Naive thymus-derived CD4-positive, alpha-beta T cell (primary cell): ENCODE results near the gene COX7B2. TPM values are rescaled to one million over a fixed set of nuclear protein-coding genes. Genes with fewer than 3 reads are reported as not detected.

Experiments
- ATAC-seq: fragments of 150-1000 bp; cut with Tn5 transposase; 2 replicates; pipeline ENCODE4 v1.10.0; 2021; ENCODE audit warnings: mild to moderate bottlenecking, moderate library complexity
- CTCF ChIA-PET: fragments of 350-600 bp; sonication (Branson Sonifier 250); formaldehyde crosslinking; loops from one replicate; lab custom pipeline; 2021; ENCODE audit warnings: antibody characterized with exemption; lab: Charles Lee
- POLR2A ChIA-PET: fragments of 350-600 bp; sonication (Branson Sonifier 250); formaldehyde crosslinking; loops from one replicate; lab custom pipeline; 2021; ENCODE audit warnings: antibody characterized with exemption, inconsistent platforms; lab: Charles Lee
- DNase-seq, 9 donors: peaks; one replicate each; pipeline versions ENCODE4 v3.0.0 to v3.0.0-alpha.2; 2020 to 2022; ENCODE audit warnings: mixed read lengths in 1 of 9
- H3K27ac ChIP-seq: one replicate; pipeline ENCODE4 v1.7.0; 2013; ENCODE audit warnings: mild to moderate bottlenecking, low read depth, low read length, moderate library complexity
- H3K27me3 ChIP-seq, 2 donors: one replicate each; pipeline ENCODE4 v1.7.0; 2013; ENCODE audit warnings: low read length in 2 of 2, mild to moderate bottlenecking in 2 of 2, moderate library complexity in 2 of 2; ENCODE audit not compliant: control insufficient read depth in 2 of 2, insufficient read depth in 2 of 2
- H3K36me3 ChIP-seq, 3 experiments: 1 replicate in 2 of 3; 2 replicates in 1 of 3; pipeline ENCODE4 v1.7.0; 2013; ENCODE audit warnings: low read length in 3 of 3, mild to moderate bottlenecking in 3 of 3, moderate library complexity in 1 of 3; ENCODE audit not compliant: insufficient read depth in 3 of 3, control insufficient read depth in 2 of 3
- H3K4me1 ChIP-seq, 2 donors: one replicate each; pipeline ENCODE4 v1.7.0; 2013; ENCODE audit warnings: low read length in 2 of 2, mild to moderate bottlenecking in 2 of 2, moderate library complexity in 1 of 2; ENCODE audit not compliant: control insufficient read depth in 2 of 2, insufficient read depth in 2 of 2
- H3K4me3 ChIP-seq: 2 replicates; pipeline ENCODE4 v1.7.0; 2013; ENCODE audit warnings: mild to moderate bottlenecking, low read length
- H3K9me3 ChIP-seq, 3 experiments: 1 replicate in 2 of 3; 2 replicates in 1 of 3; pipeline ENCODE4 v1.7.0; 2013; ENCODE audit warnings: low read length in 3 of 3; ENCODE audit not compliant: control insufficient read depth in 2 of 3
- H3K27ac Mint-ChIP-seq, 9 donors: one replicate each; pipeline ENCODE4 v1.8.0; 2020 to 2022; ENCODE audit warnings: mixed read lengths in 9 of 9, mild to moderate bottlenecking in 8 of 9, moderate library complexity in 5 of 9, inconsistent platforms in 2 of 9
- H3K27me3 Mint-ChIP-seq, 5 donors: one replicate each; pipeline ENCODE4 v1.8.0; 2021 to 2022; ENCODE audit warnings: mixed read lengths in 5 of 5, mild to moderate bottlenecking in 1 of 5
- H3K36me3 Mint-ChIP-seq, 5 donors: one replicate each; pipeline ENCODE4 v1.8.0; 2020 to 2022; ENCODE audit warnings: mixed read lengths in 5 of 5, mild to moderate bottlenecking in 3 of 5, inconsistent platforms in 1 of 5
- H3K4me1 Mint-ChIP-seq, 7 donors: one replicate each; pipeline ENCODE4 v1.8.0; 2020 to 2022; ENCODE audit warnings: mixed read lengths in 7 of 7, mild to moderate bottlenecking in 3 of 7, inconsistent platforms in 1 of 7
- H3K4me3 Mint-ChIP-seq, 10 donors: one replicate each; pipeline ENCODE4 v1.8.0; 2020 to 2022; ENCODE audit warnings: mild to moderate bottlenecking in 10 of 10, mixed read lengths in 10 of 10, moderate library complexity in 6 of 10, inconsistent platforms in 2 of 10
- H3K9me3 Mint-ChIP-seq, 11 donors: one replicate each; pipeline ENCODE4 v1.8.0; 2020 to 2022; ENCODE audit warnings: mixed read lengths in 11 of 11, mild to moderate bottlenecking in 4 of 11, inconsistent platforms in 1 of 11, moderate library complexity in 1 of 11
- intact Hi-C, 2 donors: fragments of 100-400 bp; cut with micrococcal nuclease; formaldehyde crosslinking; loops; one replicate each; pipeline ENCODE4 v1.15.1; 2023
- polyA plus RNA-seq, 2 donors: library from polyadenylated mRNA; unstranded; fragments of 300-500 nt; fragmentation: Illumina TruSeq; gene quantifications; one replicate each; pipeline ENCODE4 v1.2.3, GENCODE V29; 2021
- total RNA-seq, 6 experiments: library from RNA in 5 of 6; stranded (reverse) in 5 of 6; gene quantifications; 1 replicate in 5 of 6; 2 replicates in 1 of 6; pipeline ENCODE4 v1.2.3 and lab custom pipeline; 2021 to 2026

The COX7B2 gene
- total and polyA plus RNA-seq, 7 experiments from 2014 or later = not detected

GRCh38 chr4:46933686-46934085 lies 24.6 kb upstream of the COX7B2 start:
- Mint-ChIP-seq H3K4me3 (no peak overlapping the region), H3K36me3 (no peaks in the 10 kb centered on the region), H3K4me1 (no peaks in the 10 kb centered on the region), H3K27me3 (peaks cover 0 to 20% (median 4%) of the 10 kb centered on the region in 5 donors), H3K27ac (no peak overlapping the region), H3K9me3 (no peaks in the 10 kb centered on the region)
- DNase-seq (no peak), ATAC-seq (no peak)
- no peaks in the 10 kb centered on the region for H3K36me3 ChIP-seq
- ChIA-PET CTCF (no interaction called here), POLR2A (no interaction called here)
- H3K4me3 ChIP-seq = no peak overlapping the region
- no peak overlapping the region for H3K27ac ChIP-seq
- peaks cover 0 to 3% of the 10 kb centered on the region in 2 donors for H3K27me3 ChIP-seq
- intact Hi-C loops = no loop called here
- no peaks in the 10 kb centered on the region for H3K9me3 ChIP-seq
- H3K4me1 ChIP-seq = no peaks in the 10 kb centered on the region

DNA sequence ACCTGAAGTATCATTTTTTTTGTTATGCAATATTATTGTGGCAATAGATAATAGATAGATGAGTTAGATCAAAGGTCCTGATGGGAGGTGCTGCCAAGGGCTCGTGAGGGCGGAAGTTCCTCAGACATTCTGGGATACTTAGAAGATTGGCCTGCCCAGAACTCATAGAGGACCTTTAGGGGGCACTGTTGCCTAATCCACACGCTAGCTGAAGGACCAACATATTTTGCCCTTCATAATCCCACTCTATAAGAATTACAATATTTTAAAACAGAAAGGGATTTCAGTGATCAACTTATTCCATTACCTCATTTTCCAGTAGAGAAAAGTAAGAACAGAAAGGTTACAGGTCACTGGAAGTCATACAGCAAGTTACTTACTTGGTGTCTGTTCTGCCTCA lies 22.9 kb upstream of the COX7B2 start:
- POLR2A ChIA-PET = no interaction called here
- ATAC-seq = no peak
- CTCF ChIA-PET = no interaction called here
- Histone ChIP-seq H3K4me1 (no peaks in the 10 kb centered on the region), H3K9me3 (no peaks in the 10 kb centered on the region), H3K36me3 (no peaks in the 10 kb centered on the region), H3K4me3 (no peak overlapping the region), H3K27me3 (peaks cover 0 to 2% of the 10 kb centered on the region in 2 donors), H3K27ac (no peak overlapping the region)
- Mint-ChIP-seq H3K27me3 (peaks cover 0 to 15% (median 4%) of the 10 kb centered on the region in 5 donors), H3K27ac (no peak overlapping the region), H3K36me3 (no peaks in the 10 kb centered on the region), H3K4me1 (no peaks in the 10 kb centered on the region), H3K4me3 (no peak overlapping the region), H3K9me3 (peaks cover 0 to 1% (median 0%) of the 10 kb centered on the region in 11 donors)
- intact Hi-C loops = loop anchor here in 1 of 2 donors (1.0 kb wide), 2 partner anchors 100 to 190 kb away; no protein-coding TSS in a partner anchor
- peak in 1 of 9 donors; percentile 2 for DNase-seq

- Mint-ChIP-seq H3K4me1 (no peaks in the 10 kb centered on the region), H3K36me3 (no peaks in the 10 kb centered on the region), H3K27ac (no peak overlapping the region), H3K4me3 (no peak overlapping the region), H3K27me3 (peaks cover 0 to 22% (median 10%) of the 10 kb centered on the region in 5 donors), H3K9me3 (peaks cover 0 to 1% (median 0%) of the 10 kb centered on the region in 11 donors)
- H3K27ac ChIP-seq = no peak overlapping the region
- no peaks in the 10 kb centered on the region for H3K36me3 ChIP-seq
- intact Hi-C loops = no loop called here
- POLR2A ChIA-PET = no interaction called here
- no peaks in the 10 kb centered on the region for H3K9me3 ChIP-seq
- CTCF ChIA-PET = no interaction called here
- no peaks in the 10 kb centered on the region for H3K27me3 ChIP-seq
- no peaks in the 10 kb centered on the region for H3K4me1 ChIP-seq
- DNase-seq = no peak
- no peak overlapping the region for H3K4me3 ChIP-seq
- no peak for ATAC-seq
Observed at GRCh38 chr4:46930891-46931290, 21.8 kb upstream of the COX7B2 start.

GRCh38 chr4:46927201-46927600 lies 18.2 kb upstream of the COX7B2 start:
- H3K27me3 Mint-ChIP-seq = peaks cover 0 to 28% (median 10%) of the 10 kb centered on the region in 5 donors
- no peak overlapping the region for H3K27ac Mint-ChIP-seq
- intact Hi-C loops = no loop called here
- peaks cover 0 to 1% (median 0%) of the 10 kb centered on the region in 11 donors for H3K9me3 Mint-ChIP-seq
- Histone ChIP-seq H3K27ac (no peak overlapping the region), H3K4me3 (no peak overlapping the region), H3K36me3 (no peaks in the 10 kb centered on the region), H3K9me3 (no peaks in the 10 kb centered on the region), H3K27me3 (no peaks in the 10 kb centered on the region), H3K4me1 (no peaks in the 10 kb centered on the region)
- CTCF ChIA-PET = no interaction called here
- H3K36me3 Mint-ChIP-seq = no peaks in the 10 kb centered on the region
- no peaks in the 10 kb centered on the region for H3K4me1 Mint-ChIP-seq
- DNase-seq = no peak
- no peak overlapping the region for H3K4me3 Mint-ChIP-seq
- POLR2A ChIA-PET = no interaction called here
- no peak for ATAC-seq

DNA sequence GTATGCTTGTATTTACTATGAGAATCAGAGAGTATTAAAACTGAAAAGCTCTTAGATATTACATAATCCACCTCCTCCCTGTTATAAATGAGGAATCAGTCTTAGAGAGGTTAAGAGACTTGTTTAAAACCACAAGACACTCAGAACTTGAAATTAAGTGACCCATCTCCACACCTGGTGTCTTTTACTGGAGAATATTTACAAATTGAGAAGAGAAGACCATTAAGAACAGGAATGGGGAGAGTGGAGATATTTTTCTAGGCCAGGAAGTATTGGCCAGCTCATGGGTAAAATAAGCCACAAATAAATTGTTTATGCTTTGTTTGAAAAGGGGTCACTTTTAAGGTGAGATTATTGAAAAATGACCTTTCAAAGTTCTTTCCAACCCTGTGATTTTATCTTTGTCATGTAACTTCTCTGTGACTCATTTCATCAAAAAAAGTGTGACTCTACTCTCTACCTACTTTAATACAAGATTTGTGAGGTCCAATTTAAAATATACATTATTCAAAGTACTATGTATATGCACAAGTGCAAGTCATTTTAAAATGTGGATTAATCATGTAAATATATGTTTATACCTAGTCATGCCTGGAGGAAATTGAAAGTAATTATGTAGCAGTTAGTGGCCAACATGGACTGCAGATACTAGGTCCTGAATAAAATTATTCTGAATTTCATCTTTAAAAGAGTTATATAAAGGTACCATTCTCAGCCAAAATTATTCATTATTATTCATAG lies 15.9 kb upstream of the COX7B2 start:
- intact Hi-C loops = no loop called here
- POLR2A ChIA-PET = no interaction called here
- no peaks in the 10 kb centered on the region for H3K36me3 ChIP-seq
- Mint-ChIP-seq H3K36me3 (no peaks in the 10 kb centered on the region), H3K4me3 (no peak overlapping the region), H3K27ac (no peak overlapping the region), H3K4me1 (no peaks in the 10 kb centered on the region), H3K9me3 (peaks cover 0 to 1% (median 0%) of the 10 kb centered on the region in 11 donors), H3K27me3 (peaks cover 0 to 28% (median 4%) of the 10 kb centered on the region in 5 donors)
- no peaks in the 10 kb centered on the region for H3K4me1 ChIP-seq
- DNase-seq (no peak), ATAC-seq (no peak)
- H3K27ac ChIP-seq = no peak overlapping the region
- no peaks in the 10 kb centered on the region for H3K9me3 ChIP-seq
- CTCF ChIA-PET = no interaction called here
- no peak overlapping the region for H3K4me3 ChIP-seq
- no peaks in the 10 kb centered on the region for H3K27me3 ChIP-seq

DNA sequence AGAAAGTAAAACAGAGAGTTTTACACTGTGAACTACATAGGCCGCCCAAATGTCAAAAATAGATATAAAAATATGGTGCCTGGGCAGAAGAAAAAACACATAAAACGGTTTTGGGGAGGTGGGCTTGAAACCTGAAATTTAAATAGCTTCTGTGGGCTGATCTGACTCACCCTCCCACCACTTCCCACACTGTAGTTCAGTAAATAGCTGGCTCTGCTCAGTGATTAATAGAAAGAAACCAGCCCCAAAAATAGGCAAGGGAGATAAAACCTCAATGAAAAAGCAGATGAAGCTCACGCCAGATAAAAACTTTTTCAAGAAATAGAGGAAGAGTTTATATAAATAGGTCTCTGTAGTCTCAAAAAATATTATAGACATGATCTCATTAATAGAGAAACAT lies 13.2 kb upstream of the COX7B2 start:
- Histone ChIP-seq H3K4me1 (no peaks in the 10 kb centered on the region), H3K27ac (no peak overlapping the region), H3K36me3 (no peaks in the 10 kb centered on the region), H3K27me3 (no peaks in the 10 kb centered on the region), H3K4me3 (no peak overlapping the region), H3K9me3 (no peaks in the 10 kb centered on the region)
- ChIA-PET POLR2A (no interaction called here), CTCF (no interaction called here)
- intact Hi-C loops = no loop called here
- ATAC-seq (no peak), DNase-seq (no peak)
- Mint-ChIP-seq H3K4me1 (no peaks in the 10 kb centered on the region), H3K9me3 (no peaks in the 10 kb centered on the region), H3K4me3 (no peak overlapping the region), H3K27me3 (peaks cover 0 to 14% (median 4%) of the 10 kb centered on the region in 5 donors), H3K36me3 (no peaks in the 10 kb centered on the region), H3K27ac (no peak overlapping the region)

- POLR2A ChIA-PET = no interaction called here
- Histone ChIP-seq H3K9me3 (no peaks in the 10 kb centered on the region), H3K4me1 (no peaks in the 10 kb centered on the region), H3K27ac (no peak overlapping the region), H3K36me3 (no peaks in the 10 kb centered on the region), H3K27me3 (no peaks in the 10 kb centered on the region), H3K4me3 (no peak overlapping the region)
- Mint-ChIP-seq H3K4me3 (no peak overlapping the region), H3K9me3 (peaks cover 0 to 6% (median 3%) of the 10 kb centered on the region in 11 donors), H3K27ac (no peak overlapping the region), H3K36me3 (no peaks in the 10 kb centered on the region), H3K27me3 (peaks cover 0 to 5% (median 0%) of the 10 kb centered on the region in 5 donors), H3K4me1 (no peaks in the 10 kb centered on the region)
- CTCF ChIA-PET = no interaction called here
- ATAC-seq (no peak), DNase-seq (no peak)
- intact Hi-C loops = no loop called here
Observed at GRCh38 chr4:46908148-46908547, 897 bp downstream of the COX7B2 start.
